Calu3 (cell line): ENCODE data around the gene CAMK1D. TPM values are rescaled to one million over a fixed set of nuclear protein-coding genes. Genes with fewer than 3 reads are reported as not detected.

Experiments used
- BruUV-seq: library from RNA; stranded (reverse); fragments of 400-500 nt; replicated peaks from 2 replicates; lab custom pipeline; 2021; lab: Mats Ljungman, UMichigan
- CTCF ChIA-PET: fragments of 300-600 bp; sonication (Branson Sonifier 250); formaldehyde crosslinking; loops from one replicate; lab custom pipeline; 2022; ENCODE audit warnings: antibody characterized with exemption; lab: Charles Lee
- DNase-seq: peaks from one replicate; pipeline ENCODE4 v3.0.0; 2022
- H3K27ac Mint-ChIP-seq: one replicate; pipeline ENCODE4 v1.8.0; 2022; ENCODE audit warnings: mixed read lengths; ENCODE audit not compliant: unreplicated experiment
- H3K27me3 Mint-ChIP-seq: one replicate; pipeline ENCODE4 v1.8.0; 2022; ENCODE audit warnings: mixed read lengths; ENCODE audit not compliant: unreplicated experiment
- H3K36me3 Mint-ChIP-seq: one replicate; pipeline ENCODE4 v1.8.0; 2022; ENCODE audit warnings: mild to moderate bottlenecking, moderate library complexity, mixed read lengths; ENCODE audit not compliant: insufficient read depth, unreplicated experiment
- H3K4me1 Mint-ChIP-seq: one replicate; pipeline ENCODE4 v1.8.0; 2022; ENCODE audit warnings: mild to moderate bottlenecking, low read depth, mixed read lengths; ENCODE audit not compliant: unreplicated experiment
- H3K4me3 Mint-ChIP-seq: one replicate; pipeline ENCODE4 v1.8.0; 2022; ENCODE audit warnings: mild to moderate bottlenecking, low read depth, moderate library complexity, mixed read lengths; ENCODE audit not compliant: unreplicated experiment
- H3K9me3 Mint-ChIP-seq: one replicate; pipeline ENCODE4 v1.8.0; 2022; ENCODE audit warnings: low read depth, mixed read lengths; ENCODE audit not compliant: unreplicated experiment
- intact Hi-C: fragments of 100-400 bp; cut with micrococcal nuclease; formaldehyde crosslinking; loops from one replicate; pipeline ENCODE4 v1.10.0; 2022; ENCODE audit not compliant: unreplicated experiment
- total RNA-seq: library from RNA; stranded (reverse); gene quantifications from 2 replicates; pipeline ENCODE4 v1.2.3, GENCODE V29; 2022
- TF ChIP-seq, protein P1 (sequence below): fragments of 200-600 bp; IDR thresholded peaks from one replicate; pipeline ENCODE4 v1.8.0; 2022; ENCODE audit warnings: antibody characterized with exemption; ENCODE audit not compliant: unreplicated experiment

Gene CAMK1D
- total RNA-seq, 1 experiment from 2014 or later, result 2.6 TPM

DNA sequence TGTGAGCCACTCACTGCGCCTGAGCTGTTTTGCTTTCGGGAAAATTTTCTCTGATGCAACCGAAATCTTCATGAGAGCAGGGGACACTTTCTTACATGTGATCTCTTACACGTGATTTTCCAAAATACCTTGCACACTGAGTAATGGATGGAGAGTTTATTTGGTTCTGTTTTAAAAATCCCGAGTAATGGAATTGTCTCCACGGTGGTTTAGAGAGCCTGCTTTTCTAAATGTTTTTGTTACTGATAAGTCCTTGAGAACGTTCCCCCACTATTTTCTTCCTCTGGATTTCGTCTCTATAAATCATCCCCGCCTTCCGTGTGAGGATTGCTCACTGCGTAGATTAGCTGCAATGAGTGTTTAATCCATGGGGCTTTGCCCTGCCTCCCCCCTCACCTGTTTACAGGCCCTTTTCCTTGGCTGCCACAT, 25.7 kb downstream of the CAMK1D start:
- no peak for DNase-seq
- no peak overlapping the region for H3K4me3 Mint-ChIP-seq
- peaks cover 12% of the 10 kb centered on the region for H3K27me3 Mint-ChIP-seq
- CTCF ChIA-PET, result no interaction called here
- H3K9me3 Mint-ChIP-seq, result no peaks in the 10 kb centered on the region
- H3K27ac Mint-ChIP-seq, result no peak overlapping the region
- intact Hi-C loops, result no loop called here
- TF ChIP-seq, protein P1, sequence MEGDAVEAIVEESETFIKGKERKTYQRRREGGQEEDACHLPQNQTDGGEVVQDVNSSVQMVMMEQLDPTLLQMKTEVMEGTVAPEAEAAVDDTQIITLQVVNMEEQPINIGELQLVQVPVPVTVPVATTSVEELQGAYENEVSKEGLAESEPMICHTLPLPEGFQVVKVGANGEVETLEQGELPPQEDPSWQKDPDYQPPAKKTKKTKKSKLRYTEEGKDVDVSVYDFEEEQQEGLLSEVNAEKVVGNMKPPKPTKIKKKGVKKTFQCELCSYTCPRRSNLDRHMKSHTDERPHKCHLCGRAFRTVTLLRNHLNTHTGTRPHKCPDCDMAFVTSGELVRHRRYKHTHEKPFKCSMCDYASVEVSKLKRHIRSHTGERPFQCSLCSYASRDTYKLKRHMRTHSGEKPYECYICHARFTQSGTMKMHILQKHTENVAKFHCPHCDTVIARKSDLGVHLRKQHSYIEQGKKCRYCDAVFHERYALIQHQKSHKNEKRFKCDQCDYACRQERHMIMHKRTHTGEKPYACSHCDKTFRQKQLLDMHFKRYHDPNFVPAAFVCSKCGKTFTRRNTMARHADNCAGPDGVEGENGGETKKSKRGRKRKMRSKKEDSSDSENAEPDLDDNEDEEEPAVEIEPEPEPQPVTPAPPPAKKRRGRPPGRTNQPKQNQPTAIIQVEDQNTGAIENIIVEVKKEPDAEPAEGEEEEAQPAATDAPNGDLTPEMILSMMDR, result no peak
- no TSS peak for BruUV-seq
- no peaks in the 10 kb centered on the region for H3K36me3 Mint-ChIP-seq
- no peaks in the 10 kb centered on the region for H3K4me1 Mint-ChIP-seq

DNA sequence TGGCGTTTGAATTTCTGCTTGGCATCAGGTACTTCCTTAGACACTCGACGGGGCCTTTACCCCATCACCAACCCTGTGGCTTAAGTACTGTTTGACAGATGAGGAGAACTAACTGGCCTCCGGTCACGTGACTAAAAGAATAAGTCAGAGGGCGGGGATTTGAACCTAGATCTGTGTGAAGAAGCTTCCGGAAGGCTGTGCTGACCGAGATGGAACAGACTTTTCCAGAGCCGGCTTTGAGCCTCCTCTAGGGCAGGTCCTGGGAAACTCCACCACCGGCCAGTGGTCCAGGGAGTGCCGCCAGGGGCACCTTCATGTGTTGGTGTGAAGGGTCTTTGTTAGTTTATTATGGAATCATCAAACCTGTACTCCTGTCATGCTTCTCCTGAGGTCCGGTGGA, 26.9 kb downstream of the CAMK1D start:
- Mint-ChIP-seq H3K9me3 (no peaks in the 10 kb centered on the region), H3K4me3 (no peak overlapping the region), H3K36me3 (no peaks in the 10 kb centered on the region), H3K27ac (no peak overlapping the region), H3K27me3 (peaks cover 12% of the 10 kb centered on the region), H3K4me1 (no peaks in the 10 kb centered on the region)
- BruUV-seq, result no TSS peak
- intact Hi-C loops, result no loop called here
- DNase-seq, result no peak
- CTCF ChIA-PET, result no interaction called here
- TF ChIP-seq, protein P1, result no peak

DNA sequence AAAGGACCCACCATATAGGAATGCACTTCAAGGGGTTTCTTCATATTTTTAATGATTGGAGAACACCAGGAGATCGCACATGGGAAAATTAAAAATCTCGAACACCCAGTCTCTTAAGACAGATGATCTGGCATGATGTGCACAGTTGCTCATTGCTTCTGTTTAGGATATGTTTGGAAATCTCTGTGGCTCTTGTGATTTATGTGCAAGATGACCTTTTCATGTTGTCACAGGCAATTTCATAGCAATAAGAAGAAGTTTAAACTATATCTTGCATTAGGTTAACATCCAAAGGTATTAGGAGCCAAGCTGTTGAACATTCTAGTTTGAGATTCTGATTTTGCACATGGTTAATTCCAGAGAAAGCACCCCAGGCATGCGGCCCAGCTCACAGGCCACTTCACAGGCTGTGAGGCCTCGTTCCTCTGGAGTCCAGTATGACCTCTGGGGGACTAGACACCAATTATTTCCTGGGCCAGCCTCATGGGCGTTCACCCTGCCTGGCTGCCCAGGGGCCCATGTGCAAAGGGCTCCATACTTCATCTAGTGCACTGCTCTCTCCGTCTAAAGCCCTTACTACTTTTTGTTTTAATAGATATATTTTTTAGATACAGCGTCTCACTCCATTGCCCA, 28.4 kb downstream of the CAMK1D start:
- CTCF ChIA-PET, result interaction anchor here (1.2 kb wide), 1 partner anchor 11 kb away, joined by 3 read pairs; no protein-coding TSS in a partner anchor
- H3K27ac Mint-ChIP-seq, result no peak overlapping the region
- H3K36me3 Mint-ChIP-seq, result no peaks in the 10 kb centered on the region
- TF ChIP-seq, protein P1, result no peak
- intact Hi-C loops, result no loop called here
- BruUV-seq, result no TSS peak
- no peak for DNase-seq
- H3K27me3 Mint-ChIP-seq, result peaks cover 13% of the 10 kb centered on the region
- H3K4me1 Mint-ChIP-seq, result no peaks in the 10 kb centered on the region
- H3K4me3 Mint-ChIP-seq, result no peak overlapping the region
- no peaks in the 10 kb centered on the region for H3K9me3 Mint-ChIP-seq

DNA sequence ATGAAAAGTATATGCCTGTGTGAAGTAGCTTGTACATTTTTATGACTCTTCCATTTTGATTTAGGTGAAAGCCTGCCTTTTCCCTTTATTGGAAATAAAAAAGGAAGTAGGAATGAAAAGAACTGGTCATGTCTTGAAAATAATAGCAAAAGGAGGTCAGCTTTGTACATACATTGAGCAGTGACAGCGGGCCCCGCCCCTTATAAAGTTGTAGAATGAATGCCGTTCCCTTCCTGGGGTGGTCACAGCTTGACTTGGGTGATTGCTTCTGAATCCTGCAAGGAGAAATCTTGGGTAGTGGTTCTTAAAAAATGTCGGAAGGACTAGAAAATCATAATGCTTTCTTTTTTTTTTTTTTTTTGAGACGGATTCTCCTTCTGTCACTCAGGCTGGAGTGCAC, 31.7 kb downstream of the CAMK1D start:
- no peaks in the 10 kb centered on the region for H3K4me1 Mint-ChIP-seq

More for the DNA sequence above, 31.7 kb downstream of the CAMK1D start:
- CTCF ChIA-PET, result no interaction called here
- DNase-seq, result no peak
- no peak overlapping the region for H3K27ac Mint-ChIP-seq
- peaks cover 33% of the 10 kb centered on the region for H3K27me3 Mint-ChIP-seq
- no peak overlapping the region for H3K4me3 Mint-ChIP-seq
- intact Hi-C loops, result no loop called here
- peaks cover 3% of the 10 kb centered on the region for H3K9me3 Mint-ChIP-seq
- no peaks in the 10 kb centered on the region for H3K36me3 Mint-ChIP-seq
- BruUV-seq, result no TSS peak
- TF ChIP-seq, protein P1, result no peak
